ENCODE results near the gene SLC44A4. TPM values are rescaled to one million over a fixed set of nuclear protein-coding genes. Genes with fewer than 3 reads are reported as not detected.

Gene SLC44A4
- total and polyA plus RNA-seq, 9 of the 15 experiments (the other 6 are each of a cell fraction or from before 2014, with no cell fraction given) = 7.9 to 18.6 (median 11.2) TPM

DNA sequence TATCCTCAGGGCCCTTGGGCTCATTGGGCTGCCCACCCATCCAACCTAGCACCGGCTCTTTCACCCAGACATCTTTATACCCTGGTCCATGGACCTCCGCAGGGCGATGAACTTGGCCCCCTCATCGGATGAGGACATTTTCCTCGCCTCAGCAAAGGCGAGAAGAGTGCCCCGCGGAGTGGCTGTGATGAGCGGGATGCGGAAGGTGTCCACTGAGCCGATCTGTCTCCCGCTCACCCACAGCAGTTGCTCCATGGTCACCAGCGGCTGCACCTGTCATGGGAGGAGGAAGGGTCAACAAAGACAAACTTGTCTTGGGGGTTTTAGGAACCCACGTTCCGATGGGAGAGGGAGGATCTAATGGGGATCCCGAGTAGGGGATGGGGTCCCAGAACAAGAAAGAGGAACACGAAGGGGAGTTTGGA lies 16.9 kb downstream of the SLC44A4 start (continued):
- TF ChIP-seq MLLT1 (IDR thresholded peaks at IDR 0.05) = peak in 1 of 2 experiments; percentile 50; a peak in 2 of 4 replicates
- TF ChIP-seq ZNF740 (CRISPR knock-in tag; IDR thresholded peaks at IDR 0.05) = peak; percentile 60; the same call in 1 of the 2 replicates
- TF ChIP-seq ZNF740 (tag; IDR thresholded peaks at IDR 0.05) = no peak
- TF ChIP-seq, protein P1, sequence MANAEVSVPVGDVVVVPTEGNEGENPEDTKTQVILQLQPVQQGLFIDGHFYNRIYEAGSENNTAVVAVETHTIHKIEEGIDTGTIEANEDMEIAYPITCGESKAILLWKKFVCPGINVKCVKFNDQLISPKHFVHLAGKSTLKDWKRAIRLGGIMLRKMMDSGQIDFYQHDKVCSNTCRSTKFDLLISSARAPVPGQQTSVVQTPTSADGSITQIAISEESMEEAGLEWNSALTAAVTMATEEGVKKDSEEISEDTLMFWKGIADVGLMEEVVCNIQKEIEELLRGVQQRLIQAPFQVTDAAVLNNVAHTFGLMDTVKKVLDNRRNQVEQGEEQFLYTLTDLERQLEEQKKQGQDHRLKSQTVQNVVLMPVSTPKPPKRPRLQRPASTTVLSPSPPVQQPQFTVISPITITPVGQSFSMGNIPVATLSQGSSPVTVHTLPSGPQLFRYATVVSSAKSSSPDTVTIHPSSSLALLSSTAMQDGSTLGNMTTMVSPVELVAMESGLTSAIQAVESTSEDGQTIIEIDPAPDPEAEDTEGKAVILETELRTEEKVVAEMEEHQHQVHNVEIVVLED (CRISPR knock-in tag; IDR thresholded peaks at IDR 0.05) = 0 out of 2 replicates have a peak, but pooled peaks have one; percentile 32
- no peak for TF ChIP-seq ZNF239 (CRISPR knock-in tag; IDR thresholded peaks at IDR 0.05)
- no peak for TF ChIP-seq CREB1 (IDR thresholded peaks at IDR 0.05)
- no peak for TF ChIP-seq CREB1 (CRISPR knock-in tag; IDR thresholded peaks at IDR 0.05)
- TF ChIP-seq, protein P2, sequence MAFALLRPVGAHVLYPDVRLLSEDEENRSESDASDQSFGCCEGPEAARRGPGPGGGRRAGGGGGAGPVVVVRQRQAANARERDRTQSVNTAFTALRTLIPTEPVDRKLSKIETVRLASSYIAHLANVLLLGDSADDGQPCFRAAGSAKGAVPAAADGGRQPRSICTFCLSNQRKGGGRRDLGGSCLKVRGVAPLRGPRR (CRISPR knock-in tag; IDR thresholded peaks at IDR 0.05) = no peak
- peak; percentile 62; the same call in 1 of the 2 replicates for TF ChIP-seq HMG20A (CRISPR knock-in tag; conservative IDR thresholded peaks at IDR 0.05)
- TF ChIP-seq RBM34 (IDR thresholded peaks at IDR 0.05; ENCODE audit: borderline replicate concordance, insufficient read depth, low read length) = no peak
- 0 out of 2 replicates have a peak, but pooled peaks have one; percentile 9 for TF ChIP-seq PML (IDR thresholded peaks at IDR 0.05; ENCODE audit: low read length)
- no peak for TF ChIP-seq CBX5 (IDR thresholded peaks at IDR 0.05; ENCODE audit: borderline replicate concordance, low read depth)
- no peak for TF ChIP-seq TAF1 (IDR thresholded peaks at IDR 0.05; ENCODE audit: control insufficient read depth, extremely low read depth, insufficient read depth, low read length, severe bottlenecking)
- TF ChIP-seq, protein P3, sequence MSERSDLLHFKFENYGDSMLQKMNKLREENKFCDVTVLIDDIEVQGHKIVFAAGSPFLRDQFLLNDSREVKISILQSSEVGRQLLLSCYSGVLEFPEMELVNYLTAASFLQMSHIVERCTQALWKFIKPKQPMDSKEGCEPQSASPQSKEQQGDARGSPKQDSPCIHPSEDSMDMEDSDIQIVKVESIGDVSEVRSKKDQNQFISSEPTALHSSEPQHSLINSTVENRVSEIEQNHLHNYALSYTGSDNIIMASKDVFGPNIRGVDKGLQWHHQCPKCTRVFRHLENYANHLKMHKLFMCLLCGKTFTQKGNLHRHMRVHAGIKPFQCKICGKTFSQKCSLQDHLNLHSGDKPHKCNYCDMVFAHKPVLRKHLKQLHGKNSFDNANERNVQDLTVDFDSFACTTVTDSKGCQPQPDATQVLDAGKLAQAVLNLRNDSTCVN (CRISPR knock-in tag; IDR thresholded peaks at IDR 0.05) = peak; percentile 46; the same call in 1 of the 2 replicates
- peak; percentile 80; the same call in 1 of the 2 replicates for TF ChIP-seq HOMEZ (CRISPR knock-in tag; IDR thresholded peaks at IDR 0.05)
- TF ChIP-seq FOXK1 (CRISPR knock-in tag; IDR thresholded peaks at IDR 0.05; ENCODE audit: borderline replicate concordance) = 0 out of 2 replicates have a peak, but pooled peaks have one; percentile 3
- 0 out of 2 replicates have a peak, but pooled peaks have one; percentile 48 for TF ChIP-seq ZNF263 (CRISPR knock-in tag; IDR thresholded peaks at IDR 0.05; ENCODE audit: borderline replicate concordance)
- TF ChIP-seq VEZF1 (CRISPR knock-in tag; IDR thresholded peaks at IDR 0.05) = no peak
